H1 (cell line): Measurements from ENCODE around the gene MRTFA. TPM values are rescaled to one million over a fixed set of nuclear protein-coding genes. Genes with fewer than 3 reads are reported as not detected.

Experiments
- CTCF ChIA-PET: fragments of 300-600 bp; sonication (Branson Sonifier 250); formaldehyde crosslinking; loops from one replicate; lab custom pipeline; 2021; ENCODE audit not compliant: partially characterized antibody; lab: Charles Lee
- POLR2A ChIA-PET: fragments of 300-600 bp; sonication (Branson Sonifier 250); formaldehyde crosslinking; loops from one replicate; lab custom pipeline; 2021; ENCODE audit warnings: inconsistent platforms; ENCODE audit not compliant: partially characterized antibody; lab: Charles Lee
- DNase-seq, 2 experiments: peaks; one replicate each; pipeline versions ENCODE4 v3.0.0 to v3.0.0-alpha.2; 2010 to 2022; ENCODE audit warnings: low spot score in 2 of 2, low read depth in 1 of 2, mixed read lengths in 1 of 2
- FAIRE-seq: peaks from 2 replicates; lab custom pipeline; 2011; peaks lifted over from hg19 to GRCh38; lab: Jason Lieb, UNC
- H2AFZ ChIP-seq: 2 replicates; pipeline ENCODE4 v1.8.1; 2012; ENCODE audit warnings: low read length, inconsistent platforms
- H2AK5ac ChIP-seq: 2 replicates; pipeline ENCODE4 v1.6.1; 2013; ENCODE audit warnings: low read depth, low read length
- H2BK120ac ChIP-seq: replicated peaks from 2 replicates; pipeline ENCODE3; 2013; ENCODE audit warnings: low read depth, low read length, inconsistent platforms
- H2BK12ac ChIP-seq: 2 replicates; pipeline ENCODE4 v1.6.1; 2013; ENCODE audit warnings: low read depth, low read length
- H2BK15ac ChIP-seq: 2 replicates; pipeline ENCODE4 v1.6.1; 2013; ENCODE audit warnings: low read length
- H2BK20ac ChIP-seq: 2 replicates; pipeline ENCODE4 v1.6.1; 2013; ENCODE audit warnings: low read length
- H2BK5ac ChIP-seq: 2 replicates; pipeline ENCODE4 v1.6.1; 2013; ENCODE audit warnings: low read depth, low read length
- H3K14ac ChIP-seq: 2 replicates; pipeline ENCODE4 v1.6.1; 2013; ENCODE audit warnings: inconsistent platforms; ENCODE audit not compliant: insufficient read length
- H3K18ac ChIP-seq: 2 replicates; pipeline ENCODE4 v1.6.1; 2013; ENCODE audit warnings: low read length; ENCODE audit errors: extremely low read depth
- H3K23ac ChIP-seq: 2 replicates; pipeline ENCODE4 v1.6.1; 2013; ENCODE audit warnings: inconsistent platforms; ENCODE audit not compliant: insufficient read length
- H3K23me2 ChIP-seq: 2 replicates; pipeline ENCODE4 v1.6.1; 2013; ENCODE audit warnings: low read depth, low read length
- H3K27ac ChIP-seq: 2 replicates; pipeline ENCODE4 v1.6.1; 2011; ENCODE audit warnings: low read depth, low read length, inconsistent platforms
- H3K27me3 ChIP-seq, 4 experiments: replicated peaks in 1 of 4; 1 replicate in 1 of 4; 2 replicates in 3 of 4; pipeline versions ENCODE4 v1.6.1 to v1.8.1; 2011 to 2013; ENCODE audit warnings: low read length in 3 of 4, mild to moderate bottlenecking in 3 of 4, inconsistent platforms in 2 of 4, mixed read lengths in 2 of 4, moderate library complexity in 1 of 4; ENCODE audit not compliant: control insufficient read depth in 3 of 4, insufficient read depth in 3 of 4; ENCODE audit errors: extremely low read depth in 1 of 4
- H3K36me3 ChIP-seq, 4 experiments: 2 replicates each; pipeline versions ENCODE4 v1.6.1 to v1.8.1; 2011 to 2013; ENCODE audit warnings: mild to moderate bottlenecking in 4 of 4, low read length in 3 of 4, moderate library complexity in 2 of 4, control low read depth in 1 of 4, inconsistent platforms in 1 of 4; ENCODE audit not compliant: insufficient read depth in 4 of 4, control insufficient read depth in 2 of 4
- H3K4ac ChIP-seq: replicated peaks from 2 replicates; pipeline ENCODE3; 2013; ENCODE audit warnings: low read length, low read depth, mixed read lengths, inconsistent platforms; ENCODE audit not compliant: insufficient read length
- H3K4me1 ChIP-seq, 4 experiments: replicated peaks in 1 of 4; 1 replicate in 1 of 4; 2 replicates in 3 of 4; pipeline versions ENCODE4 v1.6.1 to v1.8.1; 2011 to 2013; ENCODE audit warnings: low read length in 3 of 4, inconsistent platforms in 2 of 4, mixed read lengths in 1 of 4; ENCODE audit not compliant: insufficient read depth in 4 of 4, control insufficient read depth in 3 of 4
- H3K4me2 ChIP-seq, 2 experiments: 2 replicates each; pipeline versions ENCODE4 v1.6.1 to v1.8.1; 2011 to 2013; ENCODE audit warnings: low read depth in 2 of 2, low read length in 2 of 2, control low read depth in 1 of 2, inconsistent platforms in 1 of 2, mild to moderate bottlenecking in 1 of 2; ENCODE audit not compliant: insufficient read depth in 1 of 2
- H3K4me3 ChIP-seq, 4 experiments: fragments of 200-600, 300-600 bp in 1 of 4; sonication (generic), shearing (Covaris generic), sonication (Bioruptor Twin) in 1 of 4; 2 replicates each; pipeline versions ENCODE4 v1.5.1 to v1.8.1; 2011 to 2016; ENCODE audit warnings: low read length in 4 of 4, low read depth in 3 of 4, control low read depth in 2 of 4, inconsistent platforms in 2 of 4, mild to moderate bottlenecking in 2 of 4, mixed read lengths in 1 of 4, moderate library complexity in 1 of 4; ENCODE audit not compliant: insufficient read depth in 2 of 4; ENCODE audit errors: extremely low read depth in 1 of 4
- H3K56ac ChIP-seq: replicated peaks from 2 replicates; pipeline ENCODE3; 2013; ENCODE audit warnings: low read depth, mild to moderate bottlenecking, mixed read lengths, low read length, inconsistent platforms; ENCODE audit not compliant: insufficient read length
- H3K79me1 ChIP-seq: 2 replicates; pipeline ENCODE4 v1.6.1; 2013; ENCODE audit warnings: low read depth, low read length, control low read depth
- H3K79me2 ChIP-seq, 2 experiments: 2 replicates each; pipeline versions ENCODE4 v1.6.1 to v1.8.1; 2012 to 2013; ENCODE audit warnings: low read length in 2 of 2, mild to moderate bottlenecking in 2 of 2, inconsistent platforms in 1 of 2; ENCODE audit not compliant: insufficient read depth in 2 of 2, control insufficient read depth in 1 of 2
- H3K9ac ChIP-seq, 4 experiments: replicated peaks in 1 of 4; 1 replicate in 1 of 4; 2 replicates in 3 of 4; pipeline versions ENCODE4 v1.6.1 to v1.8.1; 2011 to 2013; ENCODE audit warnings: low read depth in 3 of 4, low read length in 3 of 4, control low read depth in 2 of 4, mild to moderate bottlenecking in 2 of 4, moderate library complexity in 2 of 4, inconsistent platforms in 1 of 4; ENCODE audit errors: extremely low read depth in 1 of 4
- H3K9me3 ChIP-seq, 2 experiments: 2 replicates each; pipeline versions ENCODE4 v1.6.1 to v1.8.1; 2012 to 2013; ENCODE audit warnings: mild to moderate bottlenecking in 2 of 2, moderate library complexity in 2 of 2, control low read depth in 1 of 2, inconsistent platforms in 1 of 2, low read depth in 1 of 2, low read length in 1 of 2, mixed read lengths in 1 of 2; ENCODE audit not compliant: insufficient read depth in 2 of 2
- H4K20me1 ChIP-seq, 2 experiments: replicated peaks in 1 of 2; 2 replicates each; pipeline versions ENCODE3 to v1.8.1; 2011 to 2013; ENCODE audit warnings: inconsistent platforms in 2 of 2, low read length in 2 of 2, mild to moderate bottlenecking in 1 of 2; ENCODE audit not compliant: insufficient read depth in 2 of 2, control insufficient read depth in 1 of 2
- H4K5ac ChIP-seq: 2 replicates; pipeline ENCODE4 v1.6.1; 2013; ENCODE audit warnings: low read length, low read depth, mixed read lengths, inconsistent platforms; ENCODE audit not compliant: insufficient read length
- H4K8ac ChIP-seq: 2 replicates; pipeline ENCODE4 v1.8.0; 2013; ENCODE audit warnings: mild to moderate bottlenecking, moderate library complexity, low read length, inconsistent platforms; ENCODE audit not compliant: insufficient read depth; ENCODE audit errors: extremely low read depth
- H4K91ac ChIP-seq: replicated peaks from 2 replicates; pipeline ENCODE3; 2013; ENCODE audit warnings: low read length, mixed read lengths, inconsistent platforms; ENCODE audit not compliant: insufficient read length
- CHD1 ChIP-seq: IDR thresholded peaks from 2 replicates; pipeline ENCODE4 v1.6.1; 2012; ENCODE audit warnings: low read depth, low read length, improper control_type of control experiment
- CREB1 ChIP-seq: IDR thresholded peaks from 2 replicates; pipeline ENCODE4 v1.6.1; 2012; ENCODE audit warnings: inconsistent platforms
- CTBP2 ChIP-seq: IDR thresholded peaks from 2 replicates; pipeline ENCODE4 v1.7.0; 2011; ENCODE audit warnings: borderline replicate concordance, mild to moderate bottlenecking, moderate library complexity, mixed read lengths, low read length; ENCODE audit not compliant: insufficient read depth, insufficient read length
- JUND ChIP-seq: IDR thresholded peaks from 2 replicates; pipeline ENCODE4 v1.6.1; 2011; ENCODE audit warnings: mild to moderate bottlenecking, improper control_type of control experiment, low read length
- KDM1A ChIP-seq: fragments of 200-600, 300-600 bp; sonication (generic); IDR thresholded peaks from 2 replicates; pipeline ENCODE4 v1.7.1; 2016; ENCODE audit warnings: mild to moderate bottlenecking, low read length, borderline replicate concordance
- MAFK ChIP-seq: IDR thresholded peaks from 2 replicates; pipeline ENCODE4 v1.6.1; 2012; ENCODE audit warnings: low read depth, mild to moderate bottlenecking, improper control_type of control experiment, low read length
- RXRA ChIP-seq: IDR thresholded peaks from 2 replicates; pipeline ENCODE4 v1.6.1; 2011; ENCODE audit warnings: low read depth, mild to moderate bottlenecking, low read length, moderate library complexity; ENCODE audit not compliant: insufficient read depth
- TAF7 ChIP-seq: optimal IDR thresholded peaks from 2 replicates; pipeline ENCODE3; 2011; ENCODE audit warnings: low read depth, mild to moderate bottlenecking, inconsistent platforms, low read length, moderate library complexity, borderline replicate concordance
- YY1 ChIP-seq: IDR thresholded peaks from 2 replicates; pipeline ENCODE4 v1.6.1; 2011; ENCODE audit warnings: low read depth, mild to moderate bottlenecking, low read length
- WGBS, 2 experiments: shearing (Covaris generic) in 1 of 2; methylation state at CpG; one replicate each; pipeline versions ENCODE4 v1.1.6 to v1.1.7; 2013 to 2015; ENCODE audit warnings: low lambda C conversion rate in 2 of 2, mixed read lengths in 2 of 2, inconsistent platforms in 1 of 2, low coverage in 1 of 2, missing lambda C conversion rate in 1 of 2; ENCODE audit not compliant: insufficient replicate concordance in 2 of 2, insufficient coverage in 1 of 2, insufficient read length in 1 of 2; ENCODE audit errors: extremely low coverage in 1 of 2, missing lambda C conversion rate in 1 of 2; 5-methylcytosine and 5-hydroxymethylcytosine counted together
- polyA plus RNA-seq, 7 experiments: library from polyadenylated mRNA; depleted of rRNA in 3 of 7; stranded (reverse) in 5 of 7; unstranded in 2 of 7; fragments of >200 nt in 5 of 7; fragments of 200-250 nt in 2 of 7; gene quantifications; 1 replicate in 5 of 7; 2 replicates in 1 of 7; 4 replicates in 1 of 7; pipeline versions ENCODE4 v1.2.1 to v1.2.3, GENCODE V29; 2011 to 2013; ENCODE audit warnings: missing spikeins in 2 of 7, mixed read lengths in 2 of 7
- total RNA-seq: library from RNA; stranded (reverse); fragmentation: NEBNext Ultra II Directional; extraction: Animal tissue kit (Norgen Biotek cat#: 25700); gene quantifications from 2 replicates; pipeline ENCODE4 v1.2.1, GENCODE V29; 2021
- TF ChIP-seq, protein P1 (sequence below): IDR thresholded peaks from 2 replicates; pipeline ENCODE4 v1.6.1; 2011; ENCODE audit warnings: low read length, improper control_type of control experiment

The MRTFA gene
- total and polyA plus RNA-seq, 2 of the 8 experiments (the other 6 are each of a cell fraction or from before 2014, with no cell fraction given), result 5.4 to 37.9 TPM

DNA sequence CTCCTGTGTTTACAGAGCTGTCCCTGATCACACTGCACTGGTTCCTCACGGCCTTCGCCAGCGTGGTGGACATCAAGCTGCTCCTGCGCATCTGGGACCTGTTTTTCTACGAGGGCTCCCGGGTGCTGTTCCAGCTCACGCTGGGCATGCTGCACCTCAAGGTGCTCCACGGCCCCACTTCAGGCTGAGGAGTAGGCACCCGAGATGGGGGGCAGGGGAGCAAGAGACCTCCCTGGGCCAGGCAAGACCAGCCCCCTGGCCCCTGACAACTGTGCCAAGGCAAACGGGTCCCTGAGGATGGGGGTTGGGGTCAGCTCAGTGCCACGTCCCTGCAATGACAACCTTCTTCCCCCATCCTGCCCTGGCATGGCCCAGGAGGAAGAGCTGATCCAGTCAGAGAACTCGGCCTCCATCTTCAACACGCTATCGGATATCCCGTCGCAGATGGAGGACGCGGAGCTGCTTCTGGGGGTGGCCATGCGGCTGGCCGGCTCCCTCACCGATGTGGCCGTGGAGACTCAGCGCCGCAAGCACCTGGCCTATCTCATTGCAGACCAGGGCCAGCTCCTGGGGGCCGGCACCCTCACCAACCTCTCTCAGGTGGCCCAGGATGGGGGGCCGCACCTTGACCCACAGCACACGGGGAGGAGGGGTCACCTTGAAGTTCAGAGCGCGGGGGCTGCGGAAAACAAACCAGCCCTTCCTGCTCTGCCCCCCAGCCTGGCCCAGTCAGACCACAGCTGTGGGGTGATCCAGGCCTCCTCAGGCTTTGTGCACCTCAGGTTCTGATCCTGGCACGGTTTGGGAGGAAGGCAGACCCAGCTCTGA is 230.2 kb downstream of the MRTFA start:
- POLR2A ChIA-PET, result interaction anchor here (1.5 to 1.7 kb wide), 4 partner anchors 9 to 40 kb away, joined by 3 to 7 read pairs (median 4); no protein-coding TSS in a partner anchor
- Histone ChIP-seq H3K4me2 (no peak overlapping the region), H3K4me3 (no peak overlapping the region), H2BK5ac (no peak overlapping the region), H3K4ac (no peak overlapping the region), H4K8ac (no peak overlapping the region), H2AFZ (no peak overlapping the region), H3K4me1 (no peaks in the 10 kb centered on the region), H3K23ac (no peak overlapping the region), H2AK5ac (no peak overlapping the region), H3K9me3 (no peaks in the 10 kb centered on the region), H3K27ac (no peak overlapping the region), H2BK12ac (no peak overlapping the region), H3K18ac (no peak overlapping the region), H4K91ac (no peak overlapping the region), H3K79me2 (no peaks in the 10 kb centered on the region), H3K56ac (no peak overlapping the region), H3K79me1 (no peaks in the 10 kb centered on the region; the same call in 1 of the 2 replicates), H3K14ac (no peak overlapping the region), H3K9ac (no peak overlapping the region), H2BK15ac (no peak overlapping the region), H4K20me1 (peaks cover 1 to 3% of the 10 kb centered on the region in 2 experiments), H4K5ac (no peak overlapping the region), H2BK120ac (no peak overlapping the region), H2BK20ac (no peak overlapping the region), H3K23me2 (no peaks in the 10 kb centered on the region), H3K36me3 (peaks cover 6 to 47% (median 27%) of the 10 kb centered on the region in 4 experiments; a peak in 7 of 8 replicates), H3K27me3 (no peaks in the 10 kb centered on the region)
- DNase-seq, result no peak
- no peak for FAIRE-seq
- TF ChIP-seq, protein P1, sequence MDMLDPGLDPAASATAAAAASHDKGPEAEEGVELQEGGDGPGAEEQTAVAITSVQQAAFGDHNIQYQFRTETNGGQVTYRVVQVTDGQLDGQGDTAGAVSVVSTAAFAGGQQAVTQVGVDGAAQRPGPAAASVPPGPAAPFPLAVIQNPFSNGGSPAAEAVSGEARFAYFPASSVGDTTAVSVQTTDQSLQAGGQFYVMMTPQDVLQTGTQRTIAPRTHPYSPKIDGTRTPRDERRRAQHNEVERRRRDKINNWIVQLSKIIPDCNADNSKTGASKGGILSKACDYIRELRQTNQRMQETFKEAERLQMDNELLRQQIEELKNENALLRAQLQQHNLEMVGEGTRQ, result no peak
- TF ChIP-seq JUND, result no peak
- no peak for TF ChIP-seq KDM1A
- no peak for TF ChIP-seq CREB1
- TF ChIP-seq YY1, result no peak
- TF ChIP-seq RXRA, result no peak
- TF ChIP-seq MAFK, result no peak
- TF ChIP-seq CHD1, result no peak
- no peak for TF ChIP-seq TAF7
- TF ChIP-seq CTBP2, result no peak
- CTCF ChIA-PET, result interaction anchor here (0.7 to 1.7 kb wide), 5 partner anchors 9 to 695 kb away, joined by 3 to 4 read pairs (median 3); no protein-coding TSS in a partner anchor
- 94% methylated on average over 31 of the region's 31 CpGs; no CpG with 5 or more reads in 1 of the 2 experiments for WGBS, 2 experiments
